Measurements from ENCODE around the gene LIPM.

LIPM gene

GRCh38 chr10:88853155-88853881 is 50.8 kb downstream of the LIPM start:
- H3K4me3 ChIP-seq (ENCODE audit: low read depth, low read length) = no peak overlapping the region
- peaks cover 3% of the 10 kb centered on the region; the same call in 1 of the 2 replicates for H3K4me1 ChIP-seq (ENCODE audit: control insufficient read depth, insufficient read depth, low read length)
- H3K36me3 ChIP-seq (ENCODE audit: control insufficient read depth, insufficient read depth, low read length) = no peaks in the 10 kb centered on the region
- H3K9ac ChIP-seq (ENCODE audit: low read length) = no peak overlapping the region
- H3K27me3 ChIP-seq (ENCODE audit: control insufficient read depth, insufficient read depth, low read length) = no peaks in the 10 kb centered on the region
- H3K27ac ChIP-seq (ENCODE audit: low read depth, low read length) = no peak overlapping the region
- H3K9me3 ChIP-seq (ENCODE audit: control insufficient read depth, insufficient read depth, low read depth, low read length) = no peaks in the 10 kb centered on the region

GRCh38 chr10:88854684-88855083 is 52.2 kb downstream of the LIPM start:
- Histone ChIP-seq H3K27me3 (ENCODE audit: control insufficient read depth, insufficient read depth, low read length) (no peaks in the 10 kb centered on the region), H3K4me1 (ENCODE audit: control insufficient read depth, insufficient read depth, low read length) (peaks cover 3% of the 10 kb centered on the region; the same call in 1 of the 2 replicates), H3K9me3 (ENCODE audit: control insufficient read depth, insufficient read depth, low read depth, low read length) (no peaks in the 10 kb centered on the region), H3K9ac (ENCODE audit: low read length) (no peak overlapping the region), H3K27ac (ENCODE audit: low read depth, low read length) (no peak overlapping the region), H3K36me3 (ENCODE audit: control insufficient read depth, insufficient read depth, low read length) (no peaks in the 10 kb centered on the region), H3K4me3 (ENCODE audit: low read depth, low read length) (no peak overlapping the region)

DNA sequence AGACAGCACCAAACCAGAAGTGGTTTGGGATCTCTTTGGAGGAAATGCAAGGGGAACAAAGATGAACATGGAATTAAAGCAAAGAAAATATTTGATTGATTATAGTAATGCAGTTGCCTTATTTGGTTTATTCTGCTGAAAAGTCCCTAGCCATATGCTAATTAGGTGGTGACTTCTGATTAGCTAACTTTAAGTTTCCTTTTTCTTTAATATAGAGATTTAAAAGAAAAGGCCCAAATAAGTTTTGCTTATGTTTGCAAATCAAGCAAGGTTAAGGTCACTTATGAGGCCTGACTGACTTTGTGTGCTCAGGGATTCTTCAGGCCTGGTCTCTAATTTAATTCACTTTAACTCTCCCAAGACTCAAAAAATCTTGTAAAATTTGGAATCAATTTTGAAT is 55.3 kb downstream of the LIPM start:
- Histone ChIP-seq H3K4me1 (ENCODE audit: control insufficient read depth, insufficient read depth, low read length) (no peaks in the 10 kb centered on the region), H3K9me3 (ENCODE audit: control insufficient read depth, insufficient read depth, low read depth, low read length) (no peaks in the 10 kb centered on the region), H3K27ac (ENCODE audit: low read depth, low read length) (no peak overlapping the region), H3K27me3 (ENCODE audit: control insufficient read depth, insufficient read depth, low read length) (no peaks in the 10 kb centered on the region), H3K36me3 (ENCODE audit: control insufficient read depth, insufficient read depth, low read length) (no peaks in the 10 kb centered on the region), H3K4me3 (ENCODE audit: low read depth, low read length) (no peak overlapping the region), H3K9ac (ENCODE audit: low read length) (no peak overlapping the region)

GRCh38 chr10:88858491-88858890 is 56.0 kb downstream of the LIPM start:
- Histone ChIP-seq H3K36me3 (ENCODE audit: control insufficient read depth, insufficient read depth, low read length) (no peaks in the 10 kb centered on the region), H3K27me3 (ENCODE audit: control insufficient read depth, insufficient read depth, low read length) (no peaks in the 10 kb centered on the region), H3K4me1 (ENCODE audit: control insufficient read depth, insufficient read depth, low read length) (no peaks in the 10 kb centered on the region), H3K27ac (ENCODE audit: low read depth, low read length) (no peak overlapping the region), H3K9ac (ENCODE audit: low read length) (no peak overlapping the region), H3K4me3 (ENCODE audit: low read depth, low read length) (no peak overlapping the region), H3K9me3 (ENCODE audit: control insufficient read depth, insufficient read depth, low read depth, low read length) (no peaks in the 10 kb centered on the region)

GRCh38 chr10:88861036-88861435 is 58.5 kb downstream of the LIPM start:
- no peak overlapping the region for H3K27ac ChIP-seq (ENCODE audit: low read depth, low read length)

GRCh38 chr10:88865281-88865876 is 62.8 kb downstream of the LIPM start:
- H3K4me1 ChIP-seq (ENCODE audit: control insufficient read depth, insufficient read depth, low read length) = no peaks in the 10 kb centered on the region
- H3K36me3 ChIP-seq (ENCODE audit: control insufficient read depth, insufficient read depth, low read length) = no peaks in the 10 kb centered on the region
- H3K27ac ChIP-seq (ENCODE audit: low read depth, low read length) = no peak overlapping the region
- H3K9ac ChIP-seq (ENCODE audit: low read length) = no peak overlapping the region
- no peaks in the 10 kb centered on the region for H3K27me3 ChIP-seq (ENCODE audit: control insufficient read depth, insufficient read depth, low read length)
- H3K4me3 ChIP-seq (ENCODE audit: low read depth, low read length) = no peak overlapping the region
- no peaks in the 10 kb centered on the region for H3K9me3 ChIP-seq (ENCODE audit: control insufficient read depth, insufficient read depth, low read depth, low read length)

More at GRCh38 chr10:88861036-88861435, 58.5 kb downstream of the LIPM start:
- Histone ChIP-seq H3K4me3 (ENCODE audit: low read depth, low read length) (no peak overlapping the region), H3K27me3 (ENCODE audit: control insufficient read depth, insufficient read depth, low read length) (no peaks in the 10 kb centered on the region), H3K36me3 (ENCODE audit: control insufficient read depth, insufficient read depth, low read length) (no peaks in the 10 kb centered on the region), H3K4me1 (ENCODE audit: control insufficient read depth, insufficient read depth, low read length) (no peaks in the 10 kb centered on the region), H3K9ac (ENCODE audit: low read length) (no peak overlapping the region), H3K9me3 (ENCODE audit: control insufficient read depth, insufficient read depth, low read depth, low read length) (no peaks in the 10 kb centered on the region)

DNA sequence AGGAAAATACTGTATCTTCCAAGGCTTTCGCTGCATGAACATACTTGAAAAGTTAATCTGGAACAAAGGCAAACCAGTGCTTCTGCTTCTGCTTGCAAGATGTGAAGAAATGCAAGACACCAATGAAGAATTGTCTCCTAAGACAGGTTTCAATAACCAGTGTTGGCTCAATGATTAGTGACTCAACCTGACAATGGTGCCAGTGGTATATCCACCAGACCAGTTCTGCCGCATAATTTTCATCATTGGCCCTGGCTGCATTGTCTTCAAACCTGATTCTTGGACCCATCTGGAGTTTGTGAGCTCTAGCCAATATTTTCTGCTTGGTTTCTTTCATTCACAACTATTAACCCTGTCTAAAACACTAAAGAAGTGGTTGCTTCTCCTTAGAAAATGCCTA is 63.9 kb downstream of the LIPM start:
- no peak overlapping the region for H3K4me3 ChIP-seq (ENCODE audit: low read depth, low read length)
- no peak overlapping the region for H3K9ac ChIP-seq (ENCODE audit: low read length)
- no peaks in the 10 kb centered on the region for H3K36me3 ChIP-seq (ENCODE audit: control insufficient read depth, insufficient read depth, low read length)
- H3K27ac ChIP-seq (ENCODE audit: low read depth, low read length) = no peak overlapping the region
- no peaks in the 10 kb centered on the region for H3K27me3 ChIP-seq (ENCODE audit: control insufficient read depth, insufficient read depth, low read length)
- H3K4me1 ChIP-seq (ENCODE audit: control insufficient read depth, insufficient read depth, low read length) = no peaks in the 10 kb centered on the region
- no peaks in the 10 kb centered on the region for H3K9me3 ChIP-seq (ENCODE audit: control insufficient read depth, insufficient read depth, low read depth, low read length)

DNA sequence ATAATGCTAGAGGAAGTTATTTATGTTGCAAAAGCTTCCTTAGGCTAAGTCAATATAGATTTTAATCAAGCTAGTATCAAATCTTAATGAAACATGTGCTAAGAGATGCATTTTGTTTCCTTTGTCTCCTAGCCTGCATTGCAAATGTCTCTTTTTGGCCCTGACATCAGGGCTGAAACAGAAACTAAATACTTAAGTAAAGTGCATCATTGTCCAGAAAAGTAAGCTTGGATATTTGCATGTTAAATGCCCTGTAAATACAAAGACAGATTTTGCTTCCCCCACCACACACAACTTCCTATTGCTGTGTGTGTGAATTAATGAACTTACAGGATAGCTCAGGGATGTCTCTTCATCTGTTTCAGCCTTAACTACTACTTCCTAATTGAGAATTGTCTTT is 67.6 kb downstream of the LIPM start:
- Histone ChIP-seq H3K27me3 (ENCODE audit: control insufficient read depth, insufficient read depth, low read length) (no peaks in the 10 kb centered on the region), H3K9me3 (ENCODE audit: control insufficient read depth, insufficient read depth, low read depth, low read length) (no peaks in the 10 kb centered on the region), H3K9ac (ENCODE audit: low read length) (no peak overlapping the region), H3K4me1 (ENCODE audit: control insufficient read depth, insufficient read depth, low read length) (no peaks in the 10 kb centered on the region), H3K36me3 (ENCODE audit: control insufficient read depth, insufficient read depth, low read length) (no peaks in the 10 kb centered on the region), H3K27ac (ENCODE audit: low read depth, low read length) (no peak overlapping the region), H3K4me3 (ENCODE audit: low read depth, low read length) (no peak overlapping the region)

All from HUES6 (cell line).